ENCODE measurements around the gene NPAS3. TPM values are rescaled to one million over a fixed set of nuclear protein-coding genes. Genes with fewer than 3 reads are reported as not detected.

Gene NPAS3
- total RNA-seq, 2 donors from 2014 or later = 1.1 to 1.8 TPM

- no peak for DNase-seq (ENCODE audit: low spot score)
- Histone ChIP-seq H3K36me3 (no peaks in the 10 kb centered on the region), H3K9me3 (no peaks in the 10 kb centered on the region), H3K27ac (no peak overlapping the region), H3K4me1 (replicated peaks) (no peaks in the 10 kb centered on the region), H3K27me3 (replicated peaks; ENCODE audit: insufficient read depth) (no peaks in the 10 kb centered on the region), H3K4me3 (no peak overlapping the region)
- WGBS = 50% methylated on average over 3 of the region's 3 CpGs
- intact Hi-C loops (cut with DNase I) = no loop called here
- no peak for TF ChIP-seq CTCF (IDR thresholded peaks at IDR 0.05)
- TF ChIP-seq POLR2A (IDR thresholded peaks at IDR 0.05) = no peak
- TF ChIP-seq POLR2AphosphoS5 (IDR thresholded peaks at IDR 0.05) = no peak
Observed at GRCh38 chr14:33009673-33010072, 71.0 kb downstream of the NPAS3 start.

GRCh38 chr14:33010495-33010894 lies 71.8 kb downstream of the NPAS3 start:
- no peaks in the 10 kb centered on the region for H3K36me3 ChIP-seq
- intact Hi-C loops (cut with DNase I) = no loop called here
- DNase-seq (ENCODE audit: low spot score) = no peak
- H3K27me3 ChIP-seq (replicated peaks; ENCODE audit: insufficient read depth) = no peaks in the 10 kb centered on the region
- H3K9me3 ChIP-seq = no peaks in the 10 kb centered on the region
- no peaks in the 10 kb centered on the region for H3K4me1 ChIP-seq (replicated peaks)
- H3K27ac ChIP-seq = no peak overlapping the region
- H3K4me3 ChIP-seq = no peak overlapping the region
- WGBS = 95% methylated on average over 3 of the region's 3 CpGs
- TF ChIP-seq POLR2AphosphoS5 (IDR thresholded peaks at IDR 0.05) (no peak), POLR2A (IDR thresholded peaks at IDR 0.05) (no peak), CTCF (IDR thresholded peaks at IDR 0.05) (no peak)

- Histone ChIP-seq H3K4me3 (no peak overlapping the region), H3K4me1 (replicated peaks) (no peaks in the 10 kb centered on the region), H3K9me3 (no peaks in the 10 kb centered on the region), H3K27ac (no peak overlapping the region), H3K27me3 (replicated peaks; ENCODE audit: insufficient read depth) (no peaks in the 10 kb centered on the region), H3K36me3 (no peaks in the 10 kb centered on the region)
- WGBS = 95% methylated on average over 4 of the region's 4 CpGs
- TF ChIP-seq POLR2AphosphoS5 (IDR thresholded peaks at IDR 0.05) = no peak
- TF ChIP-seq POLR2A (IDR thresholded peaks at IDR 0.05) = no peak
- TF ChIP-seq CTCF (IDR thresholded peaks at IDR 0.05) = no peak
- intact Hi-C loops (cut with DNase I) = no loop called here
- DNase-seq (ENCODE audit: low spot score) = no peak
Observed at GRCh38 chr14:33014710-33015109, 76.0 kb downstream of the NPAS3 start.

GRCh38 chr14:33016613-33017012 lies 77.9 kb downstream of the NPAS3 start:
- Histone ChIP-seq H3K27me3 (replicated peaks; ENCODE audit: insufficient read depth) (no peaks in the 10 kb centered on the region), H3K36me3 (no peaks in the 10 kb centered on the region), H3K27ac (no peak overlapping the region), H3K9me3 (no peaks in the 10 kb centered on the region), H3K4me1 (replicated peaks) (no peaks in the 10 kb centered on the region), H3K4me3 (no peak overlapping the region)
- DNase-seq (ENCODE audit: low spot score) = no peak
- intact Hi-C loops (cut with DNase I) = no loop called here
- 44% methylated on average over 3 of the region's 3 CpGs for WGBS
- TF ChIP-seq POLR2A (IDR thresholded peaks at IDR 0.05) = no peak
- TF ChIP-seq POLR2AphosphoS5 (IDR thresholded peaks at IDR 0.05) = no peak
- TF ChIP-seq CTCF (IDR thresholded peaks at IDR 0.05) = no peak

GRCh38 chr14:33017016-33017415 lies 78.3 kb downstream of the NPAS3 start:
- DNase-seq (ENCODE audit: low spot score) = no peak
- Histone ChIP-seq H3K9me3 (no peaks in the 10 kb centered on the region), H3K27ac (no peak overlapping the region), H3K36me3 (no peaks in the 10 kb centered on the region), H3K4me3 (no peak overlapping the region), H3K4me1 (replicated peaks) (no peaks in the 10 kb centered on the region), H3K27me3 (replicated peaks; ENCODE audit: insufficient read depth) (no peaks in the 10 kb centered on the region)
- WGBS = 90% methylated on average over 2 of the region's 2 CpGs
- intact Hi-C loops (cut with DNase I) = no loop called here
- no peak for TF ChIP-seq POLR2A (IDR thresholded peaks at IDR 0.05)
- TF ChIP-seq CTCF (IDR thresholded peaks at IDR 0.05) = no peak
- no peak for TF ChIP-seq POLR2AphosphoS5 (IDR thresholded peaks at IDR 0.05)
